HepG2 (cell line): ENCODE results near the gene SLC25A11. TPM values are rescaled to one million over a fixed set of nuclear protein-coding genes. Genes with fewer than 3 reads are reported as not detected.

Source experiments
- GPN1 ChIP-seq: sonication (generic); formaldehyde crosslinking; IDR thresholded peaks from 2 replicates; pipeline ENCODE4 v1.5.1; 2020; ENCODE audit warnings: missing genetic modification reagents, borderline replicate concordance
- MAZ ChIP-seq, 2 experiments: sonication (generic) in 1 of 2; formaldehyde crosslinking in 1 of 2; IDR thresholded peaks; 2 replicates each; pipeline versions ENCODE4 v1.5.0 to v1.6.1; 2012 to 2020; ENCODE audit warnings: low read depth in 2 of 2, mild to moderate bottlenecking in 2 of 2, borderline replicate concordance in 1 of 2, improper control_type of control experiment in 1 of 2, low read length in 1 of 2, missing genetic modification reagents in 1 of 2, moderate library complexity in 1 of 2
- PHF8 ChIP-seq: sonication (generic); formaldehyde crosslinking; IDR thresholded peaks from 2 replicates; pipeline ENCODE4 v1.5.0; 2020; ENCODE audit warnings: missing genetic modification reagents
- RXRB ChIP-seq: IDR thresholded peaks from 2 replicates; pipeline ENCODE4 v1.6.1; 2016; ENCODE audit warnings: borderline replicate concordance, missing genetic modification reagents, missing compliant biosample characterization
- SP4 ChIP-seq: sonication (generic); formaldehyde crosslinking; IDR thresholded peaks from 2 replicates; pipeline ENCODE4 v1.8.1; 2023; ENCODE audit warnings: mild to moderate bottlenecking, missing genetic modification reagents
- TRAFD1 ChIP-seq: sonication (generic); formaldehyde crosslinking; IDR thresholded peaks from 2 replicates; pipeline ENCODE4 v1.5.1; 2020; ENCODE audit warnings: missing genetic modification reagents, mild to moderate bottlenecking, borderline replicate concordance
- ZNF747 ChIP-seq: sonication (generic); formaldehyde crosslinking; IDR thresholded peaks from 2 replicates; pipeline ENCODE4 v1.8.1; 2023; ENCODE audit warnings: missing genetic modification reagents, mild to moderate bottlenecking, borderline replicate concordance
- ZNF775 ChIP-seq: sonication (generic); formaldehyde crosslinking; IDR thresholded peaks from 2 replicates; pipeline ENCODE4 v1.4.0; 2020; ENCODE audit warnings: missing genetic modification reagents, mild to moderate bottlenecking, moderate library complexity, borderline replicate concordance
- ZNF780A ChIP-seq: sonication (generic); formaldehyde crosslinking; IDR thresholded peaks from 2 replicates; pipeline ENCODE4 v1.8.0; 2022; ENCODE audit warnings: mild to moderate bottlenecking, missing genetic modification reagents, moderate library complexity
- polyA plus RNA-seq, 8 experiments: library from polyadenylated mRNA; depleted of rRNA in 3 of 8; stranded (reverse) in 7 of 8; unstranded in 1 of 8; fragments of >200 nt; fragmentation: Illumina TruSeq in 4 of 8; extraction: Trizol in 4 of 8; gene quantifications; 2 replicates each; pipeline versions ENCODE4 v1.2.1 to v1.2.3, GENCODE V29; 2011 to 2016; ENCODE audit warnings: low read depth in 4 of 8, missing spikeins in 1 of 8, mixed read lengths in 1 of 8; ENCODE audit not compliant: insufficient read depth in 1 of 8
- total RNA-seq, 5 experiments: library from RNA; depleted of rRNA; stranded (reverse); fragments of >200 nt; fragmentation: Illumina TruSeq; extraction: Trizol; gene quantifications; 2 replicates each; pipeline ENCODE4 v1.2.3, GENCODE V29; 2016; ENCODE audit warnings: low read depth in 1 of 5
- TF ChIP-seq, protein P1 (sequence below): sonication (generic); formaldehyde crosslinking; IDR thresholded peaks from 2 replicates; pipeline ENCODE4 v1.5.1; 2020; ENCODE audit warnings: mild to moderate bottlenecking, missing genetic modification reagents, borderline replicate concordance
- TF ChIP-seq, protein P2 (sequence below): sonication (generic); formaldehyde crosslinking; IDR thresholded peaks from 2 replicates; pipeline ENCODE4 v1.4.0; 2020; ENCODE audit warnings: missing genetic modification reagents, low read depth, mild to moderate bottlenecking, borderline replicate concordance
- TF ChIP-seq, protein P3 (sequence below): sonication (generic); formaldehyde crosslinking; IDR thresholded peaks from 2 replicates; pipeline ENCODE4 v1.8.1; 2023; ENCODE audit warnings: missing genetic modification reagents, inconsistent platforms, borderline replicate concordance

SLC25A11 gene
- total and polyA plus RNA-seq, 2 of the 13 experiments (the other 11 are each of a cell fraction or from before 2014, with no cell fraction given) = 35.4 to 47.2 TPM

- TF ChIP-seq, protein P1, sequence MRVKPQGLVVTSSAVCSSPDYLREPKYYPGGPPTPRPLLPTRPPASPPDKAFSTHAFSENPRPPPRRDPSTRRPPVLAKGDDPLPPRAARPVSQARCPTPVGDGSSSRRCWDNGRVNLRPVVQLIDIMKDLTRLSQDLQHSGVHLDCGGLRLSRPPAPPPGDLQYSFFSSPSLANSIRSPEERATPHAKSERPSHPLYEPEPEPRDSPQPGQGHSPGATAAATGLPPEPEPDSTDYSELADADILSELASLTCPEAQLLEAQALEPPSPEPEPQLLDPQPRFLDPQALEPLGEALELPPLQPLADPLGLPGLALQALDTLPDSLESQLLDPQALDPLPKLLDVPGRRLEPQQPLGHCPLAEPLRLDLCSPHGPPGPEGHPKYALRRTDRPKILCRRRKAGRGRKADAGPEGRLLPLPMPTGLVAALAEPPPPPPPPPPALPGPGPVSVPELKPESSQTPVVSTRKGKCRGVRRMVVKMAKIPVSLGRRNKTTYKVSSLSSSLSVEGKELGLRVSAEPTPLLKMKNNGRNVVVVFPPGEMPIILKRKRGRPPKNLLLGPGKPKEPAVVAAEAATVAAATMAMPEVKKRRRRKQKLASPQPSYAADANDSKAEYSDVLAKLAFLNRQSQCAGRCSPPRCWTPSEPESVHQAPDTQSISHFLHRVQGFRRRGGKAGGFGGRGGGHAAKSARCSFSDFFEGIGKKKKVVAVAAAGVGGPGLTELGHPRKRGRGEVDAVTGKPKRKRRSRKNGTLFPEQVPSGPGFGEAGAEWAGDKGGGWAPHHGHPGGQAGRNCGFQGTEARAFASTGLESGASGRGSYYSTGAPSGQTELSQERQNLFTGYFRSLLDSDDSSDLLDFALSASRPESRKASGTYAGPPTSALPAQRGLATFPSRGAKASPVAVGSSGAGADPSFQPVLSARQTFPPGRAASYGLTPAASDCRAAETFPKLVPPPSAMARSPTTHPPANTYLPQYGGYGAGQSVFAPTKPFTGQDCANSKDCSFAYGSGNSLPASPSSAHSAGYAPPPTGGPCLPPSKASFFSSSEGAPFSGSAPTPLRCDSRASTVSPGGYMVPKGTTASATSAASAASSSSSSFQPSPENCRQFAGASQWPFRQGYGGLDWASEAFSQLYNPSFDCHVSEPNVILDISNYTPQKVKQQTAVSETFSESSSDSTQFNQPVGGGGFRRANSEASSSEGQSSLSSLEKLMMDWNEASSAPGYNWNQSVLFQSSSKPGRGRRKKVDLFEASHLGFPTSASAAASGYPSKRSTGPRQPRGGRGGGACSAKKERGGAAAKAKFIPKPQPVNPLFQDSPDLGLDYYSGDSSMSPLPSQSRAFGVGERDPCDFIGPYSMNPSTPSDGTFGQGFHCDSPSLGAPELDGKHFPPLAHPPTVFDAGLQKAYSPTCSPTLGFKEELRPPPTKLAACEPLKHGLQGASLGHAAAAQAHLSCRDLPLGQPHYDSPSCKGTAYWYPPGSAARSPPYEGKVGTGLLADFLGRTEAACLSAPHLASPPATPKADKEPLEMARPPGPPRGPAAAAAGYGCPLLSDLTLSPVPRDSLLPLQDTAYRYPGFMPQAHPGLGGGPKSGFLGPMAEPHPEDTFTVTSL (CRISPR knock-in tag) = no peak
- no peak for TF ChIP-seq ZNF775
- TF ChIP-seq GPN1 (CRISPR knock-in tag) = no peak
- TF ChIP-seq MAZ (IDR thresholded peaks at IDR 0.05; ENCODE audit: borderline replicate concordance, low read depth, low read length) = no peak
- TF ChIP-seq MAZ (CRISPR knock-in tag; IDR thresholded peaks at IDR 0.05; ENCODE audit: low read depth) = 0 out of 2 replicates have a peak, but pooled peaks have one; percentile 11
- TF ChIP-seq, protein P2, sequence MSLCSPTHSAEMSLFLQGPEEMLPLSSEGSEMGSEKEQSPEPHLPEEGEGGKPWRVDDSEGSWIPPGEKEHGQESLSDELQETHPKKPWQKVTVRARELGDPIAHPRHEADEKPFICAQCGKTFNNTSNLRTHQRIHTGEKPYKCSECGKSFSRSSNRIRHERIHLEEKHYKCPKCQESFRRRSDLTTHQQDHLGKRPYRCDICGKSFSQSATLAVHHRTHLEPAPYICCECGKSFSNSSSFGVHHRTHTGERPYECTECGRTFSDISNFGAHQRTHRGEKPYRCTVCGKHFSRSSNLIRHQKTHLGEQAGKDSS (CRISPR knock-in tag) = no peak
- TF ChIP-seq, protein P3, sequence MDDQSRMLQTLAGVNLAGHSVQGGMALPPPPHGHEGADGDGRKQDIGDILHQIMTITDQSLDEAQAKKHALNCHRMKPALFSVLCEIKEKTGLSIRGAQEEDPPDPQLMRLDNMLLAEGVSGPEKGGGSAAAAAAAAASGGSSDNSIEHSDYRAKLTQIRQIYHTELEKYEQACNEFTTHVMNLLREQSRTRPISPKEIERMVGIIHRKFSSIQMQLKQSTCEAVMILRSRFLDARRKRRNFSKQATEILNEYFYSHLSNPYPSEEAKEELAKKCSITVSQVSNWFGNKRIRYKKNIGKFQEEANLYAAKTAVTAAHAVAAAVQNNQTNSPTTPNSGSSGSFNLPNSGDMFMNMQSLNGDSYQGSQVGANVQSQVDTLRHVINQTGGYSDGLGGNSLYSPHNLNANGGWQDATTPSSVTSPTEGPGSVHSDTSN (CRISPR knock-in tag) = no peak
- TF ChIP-seq SP4 (CRISPR knock-in tag) = peak; percentile 53; the same call in 1 of the 2 replicates
- 0 out of 2 replicates have a peak, but pooled peaks have one; percentile 38 for TF ChIP-seq TRAFD1 (CRISPR knock-in tag)
- no peak for TF ChIP-seq ZNF747 (CRISPR knock-in tag)
- peak; percentile 50; the same call in 1 of the 2 replicates for TF ChIP-seq RXRB (CRISPR knock-in tag)
- TF ChIP-seq PHF8 (CRISPR knock-in tag) = peak; percentile 46; the same call in 1 of the 2 replicates
- 0 out of 2 replicates have a peak, but pooled peaks have one; percentile 70 for TF ChIP-seq ZNF780A
Measured at GRCh38 chr17:4908711-4909496, 30.9 kb downstream of the SLC25A11 start (continued).
